Islet of Langerhans (tissue), 1 donor: ENCODE measurements around the gene IL15RA.
"Not testable (repeated sequence)": the region's sequence is repeated elsewhere in the genome, so short reads cannot be mapped to it uniquely, and the experiment has no call there.

Source experiments
- FAIRE-seq: peaks from one replicate; lab custom pipeline; 2011; peaks lifted over from hg19 to GRCh38; lab: Jason Lieb, UNC

The IL15RA gene

GRCh38 chr10:5949009-5949759, 28.2 kb downstream of the IL15RA start:
- no peak for FAIRE-seq

- no peak for FAIRE-seq
Observed at GRCh38 chr10:5948208-5948585, 29.1 kb downstream of the IL15RA start.

- no peak for FAIRE-seq
Observed at GRCh38 chr10:5947471-5948207, 29.7 kb downstream of the IL15RA start.

DNA sequence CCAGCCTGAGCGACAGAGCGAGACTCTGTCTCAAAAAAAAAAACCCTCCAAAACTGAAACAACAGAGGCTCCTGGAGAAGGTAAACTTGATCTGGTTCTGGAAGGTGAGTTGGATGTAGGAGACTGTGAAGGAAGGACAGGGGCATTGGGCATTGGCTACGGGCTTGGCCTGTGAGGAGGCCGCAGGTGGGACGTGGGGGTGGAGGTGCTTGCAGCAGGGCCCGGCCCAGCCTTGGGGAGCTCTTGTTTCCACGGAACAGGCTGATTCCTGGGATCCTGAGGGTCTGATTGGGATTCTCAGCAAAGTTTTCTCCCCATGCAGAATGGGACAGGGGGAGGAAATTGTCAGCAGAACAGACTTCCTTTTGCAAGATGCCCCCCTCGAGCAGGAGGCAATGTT, 30.6 kb downstream of the IL15RA start:
- FAIRE-seq, result no peak

GRCh38 chr10:5946419-5946775, 30.9 kb downstream of the IL15RA start:
- FAIRE-seq, result not testable (repeated sequence)

- no peak for FAIRE-seq
Observed at GRCh38 chr10:5945561-5946418, 31.6 kb downstream of the IL15RA start.

DNA sequence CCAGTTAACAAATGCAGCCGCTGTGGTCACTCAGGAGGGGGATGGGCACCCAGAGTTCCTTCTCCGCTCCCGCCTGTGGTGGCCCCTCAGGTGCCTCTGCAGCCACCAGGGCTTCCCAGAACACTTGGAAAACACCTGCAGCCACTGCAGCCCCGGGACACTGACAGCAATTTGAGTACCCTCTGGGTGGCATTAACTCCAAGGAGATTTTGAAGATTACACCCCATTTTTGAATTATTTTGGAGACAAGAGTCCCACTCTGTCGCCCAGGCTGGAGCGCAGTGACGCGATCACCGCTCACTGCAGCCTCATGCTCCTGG, 32.2 kb downstream of the IL15RA start:
- FAIRE-seq, result no peak

GRCh38 chr10:5944389-5945189, 32.8 kb downstream of the IL15RA start:
- FAIRE-seq, result peak; percentile 87

- FAIRE-seq, result no peak
Observed at GRCh38 chr10:5943536-5943935, 33.8 kb downstream of the IL15RA start.

DNA sequence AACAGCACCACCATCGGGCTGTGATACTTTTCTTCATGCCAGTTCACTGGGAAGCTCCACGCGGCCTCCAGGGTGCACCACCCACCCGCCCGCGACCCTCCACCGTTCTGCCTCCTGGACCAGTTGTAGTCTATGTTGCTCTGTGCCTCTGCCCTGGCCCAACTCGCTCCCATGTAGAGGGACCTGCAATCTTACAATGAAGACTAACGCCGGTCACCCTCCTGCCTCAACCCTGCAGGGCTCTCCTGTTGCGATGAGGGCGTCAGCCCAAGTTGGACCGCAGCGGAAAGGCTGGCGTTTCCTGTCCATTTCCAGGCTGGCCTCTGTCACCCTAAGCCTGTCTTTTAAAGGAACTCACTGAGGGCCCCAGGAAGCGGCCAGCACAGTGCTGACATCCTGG, 34.9 kb downstream of the IL15RA start:
- FAIRE-seq, result no peak

DNA sequence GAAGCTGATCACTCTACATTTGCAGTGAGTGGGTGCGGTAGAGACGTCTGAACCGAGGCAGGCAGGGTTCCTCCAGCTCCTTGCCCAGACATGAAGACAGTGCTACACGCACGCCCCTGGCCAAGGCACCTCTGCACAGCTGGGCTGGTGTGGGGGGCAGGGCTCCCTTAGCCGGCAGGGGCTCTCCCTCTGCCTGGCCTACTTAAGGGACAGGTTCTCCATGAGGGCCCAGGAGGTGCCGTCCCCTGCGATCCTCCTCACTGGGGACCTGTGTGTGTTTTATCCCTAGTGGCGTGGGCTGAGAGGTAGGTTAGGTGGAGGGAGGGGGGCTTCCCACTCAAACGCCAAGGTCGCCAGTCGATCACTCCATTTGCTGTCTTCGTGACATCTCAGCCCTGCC, 35.3 kb downstream of the IL15RA start:
- no peak for FAIRE-seq

DNA sequence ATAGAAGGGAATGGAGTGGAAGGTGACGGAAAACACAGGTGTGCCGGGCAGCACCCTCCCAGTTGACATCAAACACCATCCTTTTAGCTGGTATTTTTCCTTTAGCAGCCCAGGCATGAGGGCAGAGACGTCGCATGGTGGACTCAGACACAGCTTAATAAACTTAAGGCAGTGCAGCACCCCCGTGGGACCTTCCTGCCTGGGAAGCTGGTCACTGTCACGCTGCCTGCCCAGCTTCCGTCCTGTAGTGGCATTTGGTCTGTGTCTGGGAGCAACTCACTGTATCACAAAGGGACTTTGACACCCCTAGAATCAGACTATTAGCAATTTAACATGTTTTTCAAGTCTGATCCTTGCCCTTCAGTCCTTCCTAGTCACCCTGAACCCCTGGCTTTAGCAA, 35.8 kb downstream of the IL15RA start:
- no peak for FAIRE-seq

DNA sequence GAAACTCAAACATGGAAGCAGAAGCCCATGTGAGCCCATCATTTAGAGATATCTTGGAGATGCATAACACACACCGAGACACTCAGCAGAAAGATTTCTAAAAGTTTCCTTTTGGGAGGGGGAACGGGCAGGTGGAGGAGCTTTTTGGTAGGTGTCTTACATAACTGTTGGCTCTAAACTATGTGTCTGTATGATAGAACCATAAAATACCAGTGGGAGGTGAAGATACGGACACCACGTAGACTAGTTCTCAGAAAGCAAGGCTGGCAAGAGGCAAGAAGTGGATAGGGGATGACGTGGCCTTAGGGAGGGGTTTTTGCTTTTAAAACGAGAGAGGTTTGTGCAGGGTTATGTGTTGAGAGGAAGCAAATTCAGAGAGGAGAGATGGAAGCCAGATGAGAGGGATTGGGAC, 36.5 kb downstream of the IL15RA start:
- FAIRE-seq, result no peak

- no peak for FAIRE-seq
Observed at GRCh38 chr10:5938291-5938690, 39.1 kb downstream of the IL15RA start.

DNA sequence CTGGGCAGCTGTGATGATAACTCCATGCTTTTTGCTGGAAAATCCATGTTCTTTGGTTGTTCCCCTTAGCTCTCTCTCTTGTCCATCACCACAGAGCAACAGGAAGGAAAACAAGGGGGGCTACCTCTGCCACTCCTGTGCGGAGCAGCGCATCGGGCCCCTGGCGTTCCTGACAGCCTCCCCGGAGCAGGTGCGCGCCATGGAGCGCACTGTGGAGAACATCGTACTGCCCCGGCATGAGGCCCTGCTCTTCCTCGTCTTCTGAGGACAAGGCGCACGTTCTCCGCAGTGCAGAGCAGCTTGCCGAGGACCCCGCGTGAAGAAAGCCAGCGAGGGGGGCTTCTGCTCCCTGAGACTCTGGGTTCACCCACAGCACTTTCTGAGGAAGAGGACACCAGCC, 40.3 kb downstream of the IL15RA start:
- no peak for FAIRE-seq

- FAIRE-seq, result no peak
Observed at GRCh38 chr10:5935628-5936027, 41.7 kb downstream of the IL15RA start.

DNA sequence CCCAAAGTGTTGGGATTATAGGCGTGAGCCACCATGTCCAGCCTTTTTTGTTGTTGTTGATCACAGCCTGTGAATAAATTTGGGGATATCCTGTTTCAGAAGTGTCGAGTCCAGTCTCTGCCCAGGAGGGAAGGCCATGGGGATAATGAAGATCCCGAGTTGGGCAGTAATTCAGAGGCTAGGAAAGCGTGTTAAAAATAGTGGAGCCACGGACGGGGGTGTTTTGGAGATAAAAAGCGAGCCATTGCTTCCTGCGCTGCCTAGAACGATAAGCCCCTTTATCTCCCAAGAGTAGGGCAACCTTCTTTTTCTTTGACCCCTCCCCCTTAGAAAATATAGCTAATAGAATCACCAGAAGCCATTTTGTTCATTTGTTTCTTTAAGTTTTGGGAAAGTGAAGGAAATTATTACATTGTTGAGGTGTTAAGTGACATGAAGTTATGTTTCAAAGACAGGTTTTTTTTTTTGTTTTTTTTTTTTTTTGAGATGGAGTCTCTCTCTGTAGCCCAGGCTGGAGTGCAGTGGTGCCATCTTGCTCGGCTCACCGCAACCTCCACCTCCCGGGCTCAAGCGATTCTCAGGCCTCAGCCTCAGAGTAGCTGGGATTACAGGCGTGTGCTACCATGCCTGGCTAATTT, 43.3 kb downstream of the IL15RA start:
- no peak for FAIRE-seq

DNA sequence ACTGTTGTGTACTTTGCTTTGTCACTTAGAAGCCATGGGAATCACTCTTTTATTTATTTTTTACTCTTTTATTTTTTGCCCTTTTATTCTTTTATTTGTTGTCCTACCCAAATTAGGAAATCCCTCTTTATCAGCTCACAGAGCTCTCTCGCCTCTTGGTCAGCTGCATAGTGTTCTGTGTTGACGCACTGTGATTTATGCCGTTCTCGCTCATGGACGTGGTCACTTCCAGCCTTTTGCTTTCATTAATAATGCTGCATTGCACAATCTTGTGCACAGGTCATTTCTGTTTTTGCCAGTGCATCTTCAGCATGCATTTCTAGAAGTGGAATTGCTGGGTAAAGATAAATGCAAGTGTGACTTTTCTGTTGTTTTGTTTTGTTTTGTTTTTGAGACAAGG, 45.0 kb downstream of the IL15RA start:
- FAIRE-seq, result no peak

DNA sequence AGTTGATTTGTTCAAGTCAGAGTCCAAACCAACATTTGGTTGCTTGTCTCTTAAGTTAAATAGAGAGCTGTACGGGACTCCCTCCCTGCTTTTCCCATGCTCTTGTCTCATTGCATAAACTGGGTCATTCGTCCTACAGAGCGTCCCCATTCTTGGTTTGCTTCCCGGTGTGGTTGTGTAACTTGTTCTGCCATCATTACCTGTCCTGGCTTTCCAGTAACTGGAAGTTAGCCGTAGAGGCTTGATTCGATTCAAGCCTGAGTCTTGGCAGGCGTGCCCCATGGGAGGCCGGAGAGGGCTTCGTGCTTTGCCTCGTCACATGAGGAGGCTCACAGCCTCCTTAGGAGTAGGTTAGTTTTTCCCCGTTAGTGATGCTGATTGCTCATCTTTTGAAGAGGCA, 47.1 kb downstream of the IL15RA start:
- no peak for FAIRE-seq

GRCh38 chr10:5929442-5929841, 47.9 kb downstream of the IL15RA start:
- no peak for FAIRE-seq

- FAIRE-seq, result no peak
Observed at GRCh38 chr10:5927306-5927705, 50.0 kb downstream of the IL15RA start.

DNA sequence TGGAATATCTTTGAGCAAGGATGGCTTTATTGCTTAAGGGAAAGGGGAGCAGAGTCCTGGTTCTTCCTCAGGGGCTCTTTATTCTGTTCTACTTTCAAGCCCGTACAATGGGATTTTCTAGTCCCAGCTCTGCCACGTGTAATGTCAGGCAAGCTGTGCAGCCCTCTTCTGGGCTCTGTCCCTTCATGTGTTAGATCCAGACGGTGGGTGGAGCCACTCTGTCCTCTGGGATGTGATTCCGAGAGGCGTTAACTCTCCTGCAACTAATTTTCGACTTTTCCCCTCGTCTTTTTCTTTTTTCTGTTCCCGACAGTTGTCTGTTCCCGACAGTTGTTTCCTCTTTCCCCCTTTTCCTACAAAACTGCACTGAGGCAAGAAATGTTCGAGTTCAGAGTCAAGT, 52.5 kb downstream of the IL15RA start:
- no peak for FAIRE-seq
